ES-I3 (cell line): Measurements from ENCODE around the gene FOXN3.

ENCODE experiments used
- H3K36me3 ChIP-seq: 2 replicates; pipeline ENCODE4 v1.6.1; 2013; ENCODE audit warnings: mild to moderate bottlenecking, low read length, control low read depth, moderate library complexity; ENCODE audit not compliant: insufficient read depth
- H3K4me1 ChIP-seq: 2 replicates; pipeline ENCODE4 v1.6.1; 2013; ENCODE audit warnings: mild to moderate bottlenecking, control low read depth, low read length; ENCODE audit not compliant: insufficient read depth
- H3K9ac ChIP-seq: 2 replicates; pipeline ENCODE4 v1.6.1; 2013; ENCODE audit warnings: low read depth, mild to moderate bottlenecking, low read length, moderate library complexity
- H3K9me3 ChIP-seq: 2 replicates; pipeline ENCODE4 v1.6.1; 2013; ENCODE audit warnings: mild to moderate bottlenecking, low read length, moderate library complexity; ENCODE audit not compliant: control insufficient read depth, insufficient read depth

Gene FOXN3

DNA sequence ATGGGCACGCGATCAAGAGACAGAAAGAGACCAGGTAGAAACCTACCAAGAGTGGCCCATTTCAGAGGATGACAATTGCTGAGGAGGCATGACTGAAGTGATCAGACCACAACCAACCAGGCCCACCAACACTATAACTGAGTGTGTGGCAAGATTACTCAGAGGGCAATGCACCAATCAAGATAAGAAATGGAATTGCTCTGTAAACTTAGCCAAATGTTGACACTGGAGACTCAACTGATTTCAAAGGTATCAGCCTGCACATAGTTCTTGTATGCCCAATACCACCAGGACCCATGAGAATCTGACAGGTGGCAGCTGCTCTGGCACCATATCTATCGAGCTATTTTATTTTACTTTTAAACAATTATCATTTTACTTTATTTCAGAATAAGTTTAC, 128.9 kb downstream of the FOXN3 start:
- 0 out of 2 replicates have a peak, but pooled peaks cover 2% of the 10 kb centered on the region for H3K36me3 ChIP-seq

DNA sequence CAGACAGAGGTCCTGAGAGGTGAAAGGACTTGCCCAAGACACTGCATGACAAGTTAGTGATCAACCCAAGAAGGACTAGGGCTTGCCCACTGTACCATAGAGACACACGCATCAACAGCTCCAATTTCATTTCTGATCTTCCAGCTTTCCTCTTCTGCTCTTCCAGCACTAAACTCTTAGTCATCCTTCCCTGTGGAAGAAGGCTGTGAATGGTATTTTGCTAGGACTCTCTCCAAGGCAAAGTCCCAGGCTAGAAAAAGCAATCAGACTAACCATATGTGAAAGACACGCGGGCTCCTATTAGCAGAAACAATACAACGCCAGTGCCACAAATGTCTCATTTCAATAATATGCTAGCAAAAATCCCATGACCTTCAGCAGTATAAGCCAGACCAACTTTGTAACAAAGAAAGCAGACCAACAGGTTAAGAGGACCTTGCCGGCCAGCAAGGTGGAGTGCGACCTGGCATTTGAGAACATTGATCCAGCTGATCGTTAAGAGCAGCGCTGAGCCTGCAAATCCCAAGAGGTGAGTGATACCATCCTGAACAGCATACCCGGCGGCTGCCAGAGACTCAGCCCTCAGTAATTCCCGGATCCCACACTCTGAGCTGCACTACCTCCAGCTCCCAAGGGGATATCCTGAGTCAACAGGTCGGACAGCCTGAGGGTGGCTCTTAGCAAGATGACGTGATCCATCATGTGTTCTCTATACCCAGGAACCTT, 132.5 kb downstream of the FOXN3 start:
- Histone ChIP-seq H3K4me1 (peaks cover 12% of the 10 kb centered on the region), H3K9ac (no peak overlapping the region), H3K9me3 (no peaks in the 10 kb centered on the region), H3K36me3 (0 out of 2 replicates have a peak, but pooled peaks cover under 1% of the 10 kb centered on the region)

More for the DNA sequence above, 128.9 kb downstream of the FOXN3 start:
- Histone ChIP-seq H3K4me1 (peaks cover 28% of the 10 kb centered on the region), H3K9ac (no peak overlapping the region), H3K9me3 (no peaks in the 10 kb centered on the region)

GRCh38 chr14:89283327-89284060, 133.5 kb downstream of the FOXN3 start:
- peaks cover 12% of the 10 kb centered on the region for H3K4me1 ChIP-seq
- H3K36me3 ChIP-seq: no peaks in the 10 kb centered on the region
- no peak overlapping the region for H3K9ac ChIP-seq
- H3K9me3 ChIP-seq: no peaks in the 10 kb centered on the region

- Histone ChIP-seq H3K36me3 (no peaks in the 10 kb centered on the region), H3K4me1 (peaks cover 12% of the 10 kb centered on the region), H3K9me3 (no peaks in the 10 kb centered on the region), H3K9ac (no peak overlapping the region)
Measured at GRCh38 chr14:89282191-89282590, 134.8 kb downstream of the FOXN3 start.

DNA sequence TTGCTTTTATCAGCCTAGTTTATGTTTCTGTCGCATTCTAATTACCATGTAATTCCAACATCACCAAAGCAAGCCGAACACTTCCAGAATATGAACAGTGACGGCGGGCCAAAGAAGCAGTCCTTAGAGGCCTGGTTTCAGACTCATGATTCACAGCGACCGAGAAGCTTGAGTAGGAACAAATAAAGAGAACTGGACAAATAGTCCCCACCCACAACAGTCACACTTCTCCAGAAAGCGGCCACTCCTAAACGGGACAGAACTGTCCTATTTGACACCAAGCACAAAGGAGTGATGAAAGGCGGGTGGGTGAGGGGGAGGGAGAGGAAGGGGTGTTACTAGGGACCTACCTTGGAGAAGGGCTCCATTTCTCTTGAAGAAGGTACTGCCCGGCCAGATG, 136.4 kb downstream of the FOXN3 start:
- H3K9ac ChIP-seq: no peak overlapping the region
- no peaks in the 10 kb centered on the region for H3K9me3 ChIP-seq
- H3K4me1 ChIP-seq: peaks cover 5% of the 10 kb centered on the region; the same call in 1 of the 2 replicates
- 0 out of 2 replicates have a peak, but pooled peaks cover under 1% of the 10 kb centered on the region for H3K36me3 ChIP-seq

- no peak overlapping the region for H3K9ac ChIP-seq
- peaks cover 5% of the 10 kb centered on the region; the same call in 1 of the 2 replicates for H3K4me1 ChIP-seq
- 0 out of 2 replicates have a peak, but pooled peaks cover 3% of the 10 kb centered on the region for H3K36me3 ChIP-seq
- no peaks in the 10 kb centered on the region for H3K9me3 ChIP-seq
Measured at GRCh38 chr14:89279649-89280232, 137.3 kb downstream of the FOXN3 start.

- H3K9me3 ChIP-seq: no peaks in the 10 kb centered on the region
- 0 out of 2 replicates have a peak, but pooled peaks cover 3% of the 10 kb centered on the region for H3K36me3 ChIP-seq
- no peak overlapping the region for H3K9ac ChIP-seq
- peaks cover 5% of the 10 kb centered on the region; the same call in 1 of the 2 replicates for H3K4me1 ChIP-seq
Measured at GRCh38 chr14:89277203-89277602, 139.8 kb downstream of the FOXN3 start.

DNA sequence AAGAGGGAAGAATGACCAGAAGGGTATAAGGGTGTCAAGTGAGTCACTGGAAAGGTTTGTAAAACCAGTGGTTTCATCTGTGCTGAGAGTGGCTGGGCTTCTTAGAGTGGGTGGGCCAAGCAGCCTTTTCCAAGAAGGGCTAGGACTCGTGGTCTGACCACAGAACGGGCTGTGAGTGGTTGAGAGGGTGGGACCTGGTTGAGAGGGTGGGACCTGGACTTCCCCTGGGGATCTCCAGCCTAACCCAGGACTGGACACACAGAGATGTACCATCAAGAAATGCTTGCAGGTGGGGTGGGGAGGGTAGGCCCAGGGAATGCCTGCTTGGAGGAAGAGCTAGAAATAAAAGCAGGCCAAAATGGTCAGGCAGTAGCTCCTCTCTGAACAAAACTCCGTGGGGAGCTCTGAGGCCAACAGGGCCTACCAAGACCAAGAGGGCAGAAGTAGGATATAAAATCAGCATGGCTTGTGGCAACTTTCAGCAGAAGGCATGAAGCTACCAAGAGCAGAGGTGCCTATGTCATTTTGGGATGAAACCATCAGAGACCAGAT, 140.5 kb downstream of the FOXN3 start:
- no peaks in the 10 kb centered on the region for H3K9me3 ChIP-seq
- H3K4me1 ChIP-seq: no peaks in the 10 kb centered on the region
- 0 out of 2 replicates have a peak, but pooled peaks cover 3% of the 10 kb centered on the region for H3K36me3 ChIP-seq
- H3K9ac ChIP-seq: no peak overlapping the region

DNA sequence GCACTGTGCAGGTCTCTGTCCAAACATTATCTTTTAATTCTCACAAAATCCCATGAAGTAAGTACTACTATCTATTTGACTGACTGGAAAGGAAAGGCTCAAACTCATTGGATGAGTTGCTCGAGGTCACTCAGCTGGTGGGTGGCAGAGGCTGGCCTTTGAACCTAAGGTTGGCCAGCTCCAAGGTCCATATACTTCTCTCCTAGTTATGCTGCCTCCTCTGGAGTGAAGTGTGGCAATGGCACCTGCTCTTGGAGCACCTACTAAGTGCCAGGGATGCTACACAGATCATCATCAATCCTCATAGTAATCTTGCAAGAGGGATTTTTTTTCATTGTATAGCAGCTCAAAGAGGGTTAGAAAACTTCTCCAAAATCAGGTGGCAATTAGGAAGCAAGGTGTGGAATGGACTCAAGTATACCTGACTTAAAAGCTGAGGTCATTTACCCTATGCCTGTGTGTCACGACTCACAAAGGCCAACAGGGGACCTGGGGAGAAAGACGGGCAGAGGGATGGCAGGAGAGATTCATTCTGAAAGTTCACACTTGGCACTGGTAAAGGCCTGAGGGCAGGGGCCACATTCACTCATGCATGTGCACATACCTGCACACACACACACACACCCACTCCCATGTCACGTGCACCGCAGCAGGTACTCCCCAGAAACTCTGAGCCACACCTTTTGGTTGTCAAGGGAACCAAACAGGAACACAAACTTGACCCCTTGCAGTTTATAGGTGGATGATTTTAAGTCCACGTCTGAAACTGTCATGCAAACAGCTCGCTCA, 146.4 kb downstream of the FOXN3 start:
- no peak overlapping the region for H3K9ac ChIP-seq
- H3K4me1 ChIP-seq: peaks cover 27% of the 10 kb centered on the region
- no peaks in the 10 kb centered on the region for H3K9me3 ChIP-seq
- peaks cover 7% of the 10 kb centered on the region for H3K36me3 ChIP-seq

GRCh38 chr14:89269404-89269803, 147.6 kb downstream of the FOXN3 start:
- Histone ChIP-seq H3K36me3 (peaks cover 5% of the 10 kb centered on the region), H3K9ac (no peak overlapping the region), H3K4me1 (peaks cover 27% of the 10 kb centered on the region), H3K9me3 (no peaks in the 10 kb centered on the region)

- Histone ChIP-seq H3K4me1 (peaks cover 27% of the 10 kb centered on the region), H3K9ac (no peak overlapping the region)
Measured at GRCh38 chr14:89268514-89268913, 148.5 kb downstream of the FOXN3 start.

GRCh38 chr14:89267656-89268055, 149.4 kb downstream of the FOXN3 start:
- H3K36me3 ChIP-seq: peaks cover 5% of the 10 kb centered on the region
- no peak overlapping the region for H3K9ac ChIP-seq
- peaks cover 27% of the 10 kb centered on the region for H3K4me1 ChIP-seq
- no peaks in the 10 kb centered on the region for H3K9me3 ChIP-seq

More at GRCh38 chr14:89268514-89268913, 148.5 kb downstream of the FOXN3 start:
- peaks cover 5% of the 10 kb centered on the region for H3K36me3 ChIP-seq
- no peaks in the 10 kb centered on the region for H3K9me3 ChIP-seq

DNA sequence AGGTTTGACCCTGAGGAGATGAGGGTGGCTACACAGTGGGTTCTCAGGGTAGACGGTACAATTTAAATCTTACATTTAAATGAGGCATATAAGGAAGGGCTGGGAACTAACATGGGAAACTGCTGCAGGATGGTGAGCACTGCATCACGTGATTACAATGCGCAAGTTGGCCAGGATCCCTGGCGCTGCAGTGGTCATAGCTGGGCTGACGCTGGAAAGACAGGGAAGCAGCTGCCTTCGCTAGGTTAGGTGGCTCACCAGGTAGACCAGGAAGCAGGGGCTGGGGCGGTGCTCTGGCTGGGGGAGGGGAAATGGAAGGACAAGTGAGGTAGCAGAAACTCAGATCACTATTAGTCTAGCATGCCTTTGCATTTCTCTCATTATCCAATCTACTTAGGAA, 149.9 kb downstream of the FOXN3 start:
- Histone ChIP-seq H3K36me3 (peaks cover 5% of the 10 kb centered on the region), H3K4me1 (peaks cover 27% of the 10 kb centered on the region), H3K9ac (no peak overlapping the region), H3K9me3 (no peaks in the 10 kb centered on the region)

- peaks cover 5% of the 10 kb centered on the region for H3K36me3 ChIP-seq
- no peaks in the 10 kb centered on the region for H3K9me3 ChIP-seq
- H3K4me1 ChIP-seq: peaks cover 27% of the 10 kb centered on the region
- H3K9ac ChIP-seq: no peak overlapping the region
Measured at GRCh38 chr14:89266754-89267153, 150.3 kb downstream of the FOXN3 start.
